Smooth muscle cell (in vitro differentiated cells): Measurements from ENCODE around the gene REPS2. TPM values are rescaled to one million over a fixed set of nuclear protein-coding genes. Genes with fewer than 3 reads are reported as not detected.
"Not testable (repeated sequence)": the region's sequence is repeated elsewhere in the genome, so short reads cannot be mapped to it uniquely, and the experiment has no call there.

Experiments used
- DNase-seq: peaks from one replicate; lab custom pipeline; 2025; ENCODE audit not compliant: unreplicated experiment; lab: John Stamatoyannopoulos, UW
- H2AFZ ChIP-seq: fragments of 200-600 bp; sonication (generic); 2 replicates; pipeline ENCODE4 v1.6.0; 2016; ENCODE audit warnings: antibody characterized with exemption, low read depth, mild to moderate bottlenecking
- H3F3A ChIP-seq: fragments of 200-600 bp; sonication (generic); 2 replicates; pipeline ENCODE4 v1.6.0; 2017; ENCODE audit warnings: antibody characterized with exemption, low read depth
- H3K27ac ChIP-seq: fragments of 200-600 bp; sonication (generic); 2 replicates; pipeline ENCODE4 v1.5.1; 2016; ENCODE audit warnings: low read depth, mild to moderate bottlenecking
- H3K27me3 ChIP-seq: fragments of 200-600 bp; sonication (generic); 2 replicates; pipeline ENCODE4 v1.6.1; 2016; ENCODE audit warnings: low read depth, mild to moderate bottlenecking
- H3K36me3 ChIP-seq: fragments of 200-600 bp; sonication (generic); 2 replicates; pipeline ENCODE4 v1.5.1; 2016; ENCODE audit warnings: low read depth
- H3K4me1 ChIP-seq: fragments of 200-600 bp; sonication (generic); 2 replicates; pipeline ENCODE4 v1.5.1; 2016; ENCODE audit warnings: low read depth
- H3K4me2 ChIP-seq: fragments of 200-600 bp; sonication (generic); 2 replicates; pipeline ENCODE4 v1.6.0; 2016; ENCODE audit warnings: mild to moderate bottlenecking
- H3K4me3 ChIP-seq: fragments of 200-600 bp; sonication (generic); 2 replicates; pipeline ENCODE4 v1.5.1; 2016; ENCODE audit warnings: mild to moderate bottlenecking
- H3K79me2 ChIP-seq: fragments of 200-600 bp; sonication (generic); 2 replicates; pipeline ENCODE4 v1.6.0; 2016; ENCODE audit warnings: low read depth, mild to moderate bottlenecking
- H3K9ac ChIP-seq: fragments of 200-600 bp; sonication (generic); 2 replicates; pipeline ENCODE4 v1.6.0; 2016; ENCODE audit warnings: low read depth
- H3K9me3 ChIP-seq: fragments of 200-600 bp; sonication (generic); replicated peaks from 2 replicates; pipeline ENCODE4 v1.5.1; 2016; ENCODE audit warnings: low read depth
- H4K20me1 ChIP-seq: fragments of 200-600 bp; sonication (generic); 2 replicates; pipeline ENCODE4 v1.6.0; 2016; ENCODE audit warnings: low read depth
- WGBS: methylation state at CpG from one replicate; pipeline ENCODE4 v1.1.7; 2016; ENCODE audit warnings: low lambda C conversion rate; 5-methylcytosine and 5-hydroxymethylcytosine counted together
- polyA plus RNA-seq: library from polyadenylated mRNA; unstranded; fragments of >200 nt; fragmentation: Nextera tagmentation; extraction: Ambion mirVana; gene quantifications from 2 replicates; pipeline ENCODE4 v1.2.1, GENCODE V29; 2016
- total RNA-seq: library from RNA; depleted of rRNA; stranded (reverse); fragments of >200 nt; gene quantifications from 2 replicates; pipeline ENCODE4 v1.2.3, GENCODE V29; 2014
- TF ChIP-seq, protein P1 (sequence below): fragments of 200-600 bp; sonication (generic); IDR thresholded peaks from 2 replicates; pipeline ENCODE4 v1.5.1; 2017; ENCODE audit warnings: borderline replicate concordance, mild to moderate bottlenecking, antibody characterized with exemption; ENCODE audit not compliant: insufficient read depth, poor library complexity, severe bottlenecking

The REPS2 gene
- total and polyA plus RNA-seq, 2 experiments from 2014 or later: 1.0 to 1.2 TPM

DNA sequence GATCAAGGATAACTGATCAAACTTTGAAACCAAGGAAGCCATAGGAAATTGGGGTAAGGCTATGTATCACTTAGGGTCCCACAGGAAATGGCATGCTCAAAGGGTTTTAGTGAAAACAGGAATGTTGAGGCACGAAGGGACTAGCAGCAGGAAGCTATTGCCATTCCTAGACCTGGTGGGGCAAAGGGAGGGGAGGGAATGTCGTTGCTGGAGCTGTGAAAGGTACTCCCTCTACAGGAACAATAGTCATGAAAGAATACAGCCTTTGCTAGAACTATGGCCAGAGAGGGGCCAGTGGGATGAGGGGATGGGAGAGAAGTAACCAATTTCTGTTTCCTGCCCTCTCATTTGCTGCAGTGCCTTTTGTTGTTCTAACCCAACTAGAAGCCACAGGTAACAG lies 11.9 kb downstream of the REPS2 start:
- Histone ChIP-seq H3K4me2 (no peak overlapping the region), H3K79me2 (no peaks in the 10 kb centered on the region), H2AFZ (no peak overlapping the region), H3K4me3 (no peak overlapping the region), H3F3A (no peaks in the 10 kb centered on the region), H3K27me3 (no peaks in the 10 kb centered on the region), H3K4me1 (no peaks in the 10 kb centered on the region), H4K20me1 (no peaks in the 10 kb centered on the region), H3K9ac (no peak overlapping the region), H3K27ac (no peak overlapping the region), H3K9me3 (no peaks in the 10 kb centered on the region), H3K36me3 (no peaks in the 10 kb centered on the region)
- TF ChIP-seq, protein P1, sequence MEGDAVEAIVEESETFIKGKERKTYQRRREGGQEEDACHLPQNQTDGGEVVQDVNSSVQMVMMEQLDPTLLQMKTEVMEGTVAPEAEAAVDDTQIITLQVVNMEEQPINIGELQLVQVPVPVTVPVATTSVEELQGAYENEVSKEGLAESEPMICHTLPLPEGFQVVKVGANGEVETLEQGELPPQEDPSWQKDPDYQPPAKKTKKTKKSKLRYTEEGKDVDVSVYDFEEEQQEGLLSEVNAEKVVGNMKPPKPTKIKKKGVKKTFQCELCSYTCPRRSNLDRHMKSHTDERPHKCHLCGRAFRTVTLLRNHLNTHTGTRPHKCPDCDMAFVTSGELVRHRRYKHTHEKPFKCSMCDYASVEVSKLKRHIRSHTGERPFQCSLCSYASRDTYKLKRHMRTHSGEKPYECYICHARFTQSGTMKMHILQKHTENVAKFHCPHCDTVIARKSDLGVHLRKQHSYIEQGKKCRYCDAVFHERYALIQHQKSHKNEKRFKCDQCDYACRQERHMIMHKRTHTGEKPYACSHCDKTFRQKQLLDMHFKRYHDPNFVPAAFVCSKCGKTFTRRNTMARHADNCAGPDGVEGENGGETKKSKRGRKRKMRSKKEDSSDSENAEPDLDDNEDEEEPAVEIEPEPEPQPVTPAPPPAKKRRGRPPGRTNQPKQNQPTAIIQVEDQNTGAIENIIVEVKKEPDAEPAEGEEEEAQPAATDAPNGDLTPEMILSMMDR: no peak
- no peak for DNase-seq
- WGBS: 28% methylated on average over 2 of the region's 2 CpGs

DNA sequence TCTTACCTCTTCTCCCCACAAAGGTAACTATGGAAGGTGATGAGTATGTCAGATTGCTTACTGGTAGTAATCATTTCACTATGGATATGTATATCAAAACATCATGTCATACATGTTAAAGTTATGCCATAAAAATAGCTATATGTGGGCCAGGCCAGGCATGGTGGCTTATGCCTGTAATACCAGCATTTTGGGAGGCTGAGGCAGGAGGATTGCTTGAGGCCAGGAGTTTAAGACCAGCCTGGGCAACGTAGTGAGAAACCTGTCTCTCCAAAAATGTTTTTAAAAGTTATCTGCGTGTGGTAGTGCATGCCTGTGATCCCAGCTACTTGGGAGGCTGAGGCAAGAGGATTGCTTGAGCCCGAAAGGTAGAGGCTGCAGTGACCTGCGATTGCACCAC lies 16.2 kb downstream of the REPS2 start:
- not testable (repeated sequence) for H3K36me3 ChIP-seq, H2AFZ ChIP-seq, H3K27ac ChIP-seq, H3F3A ChIP-seq, DNase-seq, H3K9me3 ChIP-seq, H3K79me2 ChIP-seq, H3K9ac ChIP-seq, H3K4me1 ChIP-seq, H3K27me3 ChIP-seq, H3K4me2 ChIP-seq, H4K20me1 ChIP-seq, H3K4me3 ChIP-seq
- 78% methylated on average over 4 of the region's 4 CpGs for WGBS

DNA sequence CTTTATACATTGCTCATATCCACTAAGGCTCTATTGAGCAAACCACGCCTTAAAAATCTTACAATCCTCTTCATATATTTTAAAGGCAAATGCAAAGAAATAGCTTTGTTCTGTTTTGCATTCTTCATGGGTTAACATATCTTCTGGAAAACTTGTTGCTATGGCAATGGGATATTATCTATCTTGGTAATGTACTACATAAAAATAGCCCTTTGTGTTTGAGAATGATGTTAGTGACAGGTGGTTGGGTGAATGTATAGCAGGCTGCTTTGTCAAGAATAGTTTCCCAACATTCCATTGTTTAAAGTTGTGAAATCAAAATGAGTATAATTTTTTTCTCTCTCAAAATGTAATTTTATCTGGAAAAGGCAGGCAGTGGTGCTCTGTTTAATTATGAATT lies 16.8 kb downstream of the REPS2 start:
- no peaks in the 10 kb centered on the region for H3F3A ChIP-seq
- 90% methylated on average over 1 of the region's 1 CpG for WGBS
- no peak for DNase-seq
- no peaks in the 10 kb centered on the region for H4K20me1 ChIP-seq
- H3K4me2 ChIP-seq: no peak overlapping the region
- TF ChIP-seq, protein P1: no peak
- H2AFZ ChIP-seq: no peak overlapping the region
- H3K79me2 ChIP-seq: no peaks in the 10 kb centered on the region
- no peaks in the 10 kb centered on the region for H3K27me3 ChIP-seq
- H3K9ac ChIP-seq: no peak overlapping the region
- H3K4me1 ChIP-seq: no peaks in the 10 kb centered on the region
- no peaks in the 10 kb centered on the region for H3K36me3 ChIP-seq
- H3K27ac ChIP-seq: no peak overlapping the region
- no peaks in the 10 kb centered on the region for H3K9me3 ChIP-seq
- no peak overlapping the region for H3K4me3 ChIP-seq

DNA sequence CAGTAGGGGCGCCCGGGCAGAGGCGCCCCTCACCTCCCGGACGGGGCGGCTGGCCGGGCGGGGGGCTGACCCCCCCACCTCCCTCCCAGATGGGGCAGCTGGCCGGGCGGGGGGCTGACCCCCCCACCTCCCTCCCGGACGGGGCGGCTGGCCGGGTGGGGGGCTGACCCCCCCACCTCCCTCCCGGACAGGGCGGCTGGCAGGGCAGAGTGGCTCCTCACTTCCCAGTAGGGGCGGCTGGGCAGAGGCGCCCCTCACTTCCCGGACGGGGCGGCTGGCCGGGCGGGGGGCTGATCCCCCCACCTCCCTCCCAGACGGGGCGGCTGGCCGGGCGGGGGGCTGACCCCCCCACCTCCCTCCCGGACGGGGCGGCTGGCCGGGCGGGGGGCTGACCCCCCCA lies 18.5 kb downstream of the REPS2 start:
- H3K27me3 ChIP-seq, H3F3A ChIP-seq, H3K79me2 ChIP-seq, H3K9ac ChIP-seq, H3K9me3 ChIP-seq, H3K36me3 ChIP-seq, H3K27ac ChIP-seq, H4K20me1 ChIP-seq, H3K4me1 ChIP-seq, H3K4me3 ChIP-seq, H2AFZ ChIP-seq, H3K4me2 ChIP-seq, DNase-seq: not testable (repeated sequence)
- no CpG with 5 or more reads among the region's 32 CpGs for WGBS
